Measurements from ENCODE around the gene TSGA10IP. TPM values are rescaled to one million over a fixed set of nuclear protein-coding genes. Genes with fewer than 3 reads are reported as not detected.
A peak's percentile ranks its signal among the peaks of the same experiment; 100 is the strongest.

The TSGA10IP gene
- not detected in 2 replicates for total RNA-seq
- polyA plus RNA-seq (2012) = not detected

DNA sequence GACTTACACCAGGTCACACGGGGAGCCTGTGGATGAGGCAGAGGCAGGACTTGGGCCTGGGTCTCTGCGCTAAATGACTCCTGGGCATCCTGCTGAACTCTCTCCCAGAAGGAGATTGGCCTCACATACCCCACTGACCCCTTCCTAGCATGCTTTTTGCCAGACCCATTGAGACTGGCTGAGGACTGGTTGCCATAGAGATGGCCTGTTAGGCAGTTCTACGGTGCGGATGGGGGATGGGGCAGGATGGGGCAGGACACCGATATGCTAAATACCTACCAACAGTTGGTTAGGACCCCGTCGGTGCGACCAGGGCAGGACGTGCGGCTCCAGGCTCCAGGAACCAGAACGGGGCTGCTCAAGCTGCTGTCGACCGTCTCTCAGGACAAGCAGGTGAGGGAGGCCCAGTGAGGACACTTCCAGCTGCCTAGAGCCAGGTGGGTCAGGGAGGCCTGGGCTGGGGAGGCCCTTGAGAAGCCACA, at the start of gene TSGA10IP:
Gene TSGA10IP, plus strand, starts transcription at position 51 of the 482 bp plus-strand sequence. Its CDS starts 196 bp downstream, at position 247.
- DNase-seq (ENCODE audit: low read depth) = no peak

DNA sequence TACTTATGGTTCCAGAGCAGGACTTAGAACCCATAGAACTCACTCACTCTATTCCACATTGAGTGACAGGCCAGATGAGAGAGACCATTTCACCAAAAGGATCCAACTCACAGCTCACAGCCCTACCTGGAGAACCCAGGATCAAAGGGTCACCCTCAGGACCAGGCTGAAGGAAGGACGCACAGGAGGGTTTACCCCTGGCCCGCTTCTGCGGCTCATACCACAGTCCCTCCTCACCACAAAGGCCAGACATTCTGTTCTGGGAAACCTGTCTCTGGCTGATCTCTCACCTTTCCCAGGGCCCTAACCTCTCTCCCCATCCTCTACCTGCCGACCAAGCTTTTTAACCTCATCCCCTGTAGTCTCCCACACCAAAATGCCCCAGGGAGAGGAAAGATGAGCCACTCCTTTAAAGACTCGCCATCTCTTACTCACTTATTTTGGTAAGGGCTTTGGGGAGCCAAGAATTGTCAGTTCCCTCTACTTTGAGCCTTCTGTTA, 49.7 kb upstream of the TSGA10IP start:
- DNase-seq (ENCODE audit: low read depth) = no peak

DNA sequence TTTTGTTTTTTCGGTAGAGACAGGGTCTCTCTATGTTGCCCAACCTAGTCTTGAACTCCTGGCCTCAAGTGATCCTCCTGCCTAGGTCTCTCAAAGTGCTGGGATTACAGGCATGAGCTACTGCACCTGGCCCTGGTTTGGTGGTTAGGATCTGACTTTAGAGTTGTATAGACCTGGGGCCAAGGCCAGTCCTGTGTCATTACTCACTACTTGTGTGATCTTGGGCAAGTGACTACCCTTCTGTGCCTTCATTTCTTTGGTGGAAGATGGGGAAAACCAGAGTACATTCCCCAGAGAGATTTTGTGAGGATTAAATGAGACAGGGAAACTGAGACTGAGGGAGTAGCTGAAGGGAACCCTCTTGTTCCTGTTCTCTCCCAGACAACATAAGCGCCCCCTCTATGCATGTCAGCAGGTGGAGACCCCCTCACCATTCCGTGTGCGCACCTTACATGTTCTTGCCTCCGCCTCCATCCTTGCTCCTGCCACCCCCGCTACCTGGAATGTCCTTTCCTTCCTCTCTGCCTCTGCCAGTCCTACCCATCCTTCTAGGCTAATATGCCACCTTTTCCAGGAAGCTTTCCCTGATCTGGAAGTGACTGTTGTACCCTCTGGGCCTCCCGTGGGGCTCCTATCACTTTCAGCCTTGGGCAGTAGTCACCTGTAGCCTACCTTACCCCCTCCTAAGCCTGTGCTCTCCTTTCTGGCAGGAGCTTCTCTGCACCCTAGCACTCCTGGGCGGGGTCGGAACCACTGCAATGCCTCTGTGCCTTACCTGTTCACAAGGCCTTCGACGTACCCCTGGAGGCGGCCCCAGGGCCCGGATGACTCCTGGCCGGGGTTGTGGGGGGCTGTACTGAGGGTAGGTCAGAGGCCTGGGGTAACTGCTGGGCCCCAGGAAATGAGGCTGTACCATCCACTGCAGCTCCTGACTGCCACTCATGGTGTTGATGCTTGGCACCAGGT, 49.0 kb upstream of the TSGA10IP start:
- DNase-seq (ENCODE audit: low read depth) = no peak

DNA sequence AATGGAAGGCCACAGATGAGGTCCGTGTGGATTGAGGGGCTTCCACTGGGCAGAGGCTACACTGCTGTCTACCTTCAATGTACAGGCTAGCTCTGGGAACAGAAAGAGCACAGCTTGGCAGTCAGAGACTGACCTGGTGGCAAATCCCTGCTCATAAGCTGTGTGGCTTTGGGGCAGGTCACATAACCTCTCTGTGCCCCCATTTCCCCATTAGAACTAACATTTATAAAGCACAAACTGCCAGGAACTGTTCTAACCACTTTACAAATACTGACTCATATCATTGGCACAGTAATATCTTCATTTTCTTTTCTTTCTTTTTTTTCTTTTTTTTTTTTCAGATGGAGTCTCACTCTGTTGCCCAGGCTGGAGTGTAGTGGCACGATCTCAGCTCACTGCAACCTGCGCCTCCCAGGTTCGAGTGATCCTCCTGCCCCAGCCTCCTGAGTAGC, 48.2 kb upstream of the TSGA10IP start:
- DNase-seq (ENCODE audit: low read depth) = no peak

DNA sequence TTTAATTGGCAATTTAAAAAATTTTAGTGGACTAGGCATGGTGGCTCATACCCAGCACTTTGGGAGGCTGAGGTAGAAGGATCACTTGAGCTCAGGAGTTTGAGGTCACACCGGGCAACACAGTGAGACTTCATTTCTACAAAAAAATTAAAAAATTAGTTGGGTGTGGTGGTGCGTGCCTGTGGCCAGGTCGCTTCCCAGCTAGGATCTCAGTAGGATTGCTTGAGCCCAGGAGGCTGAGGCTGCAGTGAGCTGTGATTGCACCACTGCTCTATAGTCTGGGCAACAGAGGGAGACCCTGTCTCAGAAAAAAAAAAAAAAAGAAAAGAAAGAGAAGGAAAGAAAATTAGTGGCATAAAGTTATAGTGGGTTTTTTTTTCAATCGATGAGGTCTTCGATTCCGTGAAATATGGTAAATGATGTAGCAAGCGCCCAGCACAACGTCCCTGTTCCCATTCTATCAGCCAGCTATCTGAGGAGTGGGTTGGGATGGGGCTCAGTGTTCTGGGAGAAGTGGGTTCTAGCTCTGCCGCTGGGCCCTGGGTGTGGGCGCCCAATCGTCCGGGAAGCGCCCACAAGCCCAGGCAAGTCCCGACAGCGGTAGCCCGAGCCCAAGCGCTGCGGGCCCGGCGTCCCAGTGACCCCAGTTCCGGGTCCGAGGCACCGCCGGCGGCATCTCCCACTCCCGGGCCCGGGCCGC, 46.5 kb upstream of the TSGA10IP start:
- peak; percentile 26 for DNase-seq (ENCODE audit: low read depth)

DNA sequence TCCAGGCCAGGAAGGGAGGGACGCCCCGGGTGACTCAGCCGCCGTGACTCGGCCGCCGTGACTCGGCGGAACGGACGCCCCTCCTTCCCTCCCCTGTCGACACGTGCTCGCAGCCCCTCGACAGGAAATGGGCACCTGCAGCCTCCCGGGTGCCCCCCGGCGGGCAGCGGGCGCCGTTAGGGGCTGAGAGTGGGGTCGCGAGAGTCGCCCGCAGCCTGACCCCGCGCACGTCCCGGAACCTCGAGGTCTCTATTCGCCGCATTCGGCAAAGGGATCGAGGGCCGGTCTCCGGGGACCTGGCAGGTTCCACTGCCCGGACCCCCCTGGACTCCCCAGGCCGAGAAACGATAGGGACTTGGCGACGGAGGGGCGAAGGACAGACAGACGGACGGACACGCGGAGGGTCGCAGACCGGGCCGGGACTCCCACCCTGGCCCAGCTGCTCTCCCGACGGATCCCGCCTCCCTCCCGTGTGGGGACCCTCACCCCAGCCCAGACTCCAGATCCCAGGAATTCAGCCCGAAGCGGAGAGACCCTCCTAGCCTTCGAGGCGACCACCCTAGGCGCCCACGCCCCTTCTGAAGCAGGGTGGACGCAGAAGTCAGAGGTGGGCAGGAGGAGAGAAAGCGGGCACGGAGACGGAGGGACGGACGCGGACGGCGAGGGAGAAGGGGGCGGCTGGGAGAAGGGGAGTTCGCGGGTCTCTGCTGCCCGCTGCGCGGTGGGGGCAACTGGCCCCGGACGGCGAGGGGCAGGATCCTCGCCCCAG, 45.7 kb upstream of the TSGA10IP start:
- DNase-seq (ENCODE audit: low read depth) = peak; percentile 73

DNA sequence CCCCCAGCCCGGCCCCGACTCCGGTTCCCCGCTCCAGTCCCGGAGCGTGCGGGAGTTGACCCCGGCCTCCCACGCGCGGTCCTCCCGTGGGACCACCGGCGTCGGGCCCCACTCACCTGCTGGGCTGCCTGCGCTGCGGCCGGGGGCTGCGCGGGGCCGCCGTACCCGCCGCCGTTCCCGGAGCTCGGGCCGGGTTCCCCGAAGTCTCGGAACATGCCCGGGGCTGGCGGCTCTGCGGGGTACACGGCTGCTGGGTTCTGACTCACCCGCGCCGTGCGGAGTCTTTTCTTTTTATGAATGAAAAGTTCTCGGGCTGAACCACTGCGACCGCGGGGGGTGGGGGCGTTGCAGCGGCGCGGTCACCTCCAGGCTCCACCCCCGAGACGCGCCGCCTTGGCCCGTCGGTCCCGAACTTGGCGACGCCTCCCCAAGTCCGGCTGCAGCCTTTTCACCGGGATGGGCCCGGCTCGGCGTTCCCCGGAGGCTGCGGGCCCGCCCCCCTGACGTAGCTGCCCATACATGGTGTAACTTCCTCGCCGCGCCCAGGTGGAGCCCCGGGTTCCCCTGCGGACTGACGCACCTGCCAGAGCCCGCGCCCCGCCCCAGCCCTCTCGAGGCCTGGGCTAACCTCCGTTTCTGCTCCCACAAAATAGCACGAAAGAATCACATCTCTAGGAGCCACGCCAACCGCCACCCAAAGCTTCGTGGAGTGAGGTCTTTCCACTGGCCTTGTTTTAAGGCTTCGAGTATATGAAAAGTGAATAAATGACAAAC, 45.0 kb upstream of the TSGA10IP start, which contains the start of gene FOSL1:
Gene FOSL1, minus strand, starts transcription at position 264 of the 774 bp plus-strand sequence. Its CDS starts 49 bp downstream, at position 215.
- DNase-seq (ENCODE audit: low read depth) = peak; percentile 92

DNA sequence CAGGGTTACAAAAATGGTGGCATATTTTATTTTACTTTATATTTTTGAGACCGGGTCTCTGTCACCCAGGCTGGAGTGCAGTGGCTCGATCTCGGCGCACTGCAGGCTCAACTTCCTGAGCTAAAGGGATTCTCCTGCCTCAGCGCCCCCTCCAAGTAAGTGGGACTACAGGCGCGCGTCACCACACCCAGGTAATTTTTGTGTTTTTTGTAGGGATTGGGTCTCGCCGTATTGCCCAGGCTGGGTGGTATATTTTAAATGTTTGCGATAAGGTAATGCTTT, 44.4 kb upstream of the TSGA10IP start:
- DNase-seq (ENCODE audit: low read depth) = no peak

DNA sequence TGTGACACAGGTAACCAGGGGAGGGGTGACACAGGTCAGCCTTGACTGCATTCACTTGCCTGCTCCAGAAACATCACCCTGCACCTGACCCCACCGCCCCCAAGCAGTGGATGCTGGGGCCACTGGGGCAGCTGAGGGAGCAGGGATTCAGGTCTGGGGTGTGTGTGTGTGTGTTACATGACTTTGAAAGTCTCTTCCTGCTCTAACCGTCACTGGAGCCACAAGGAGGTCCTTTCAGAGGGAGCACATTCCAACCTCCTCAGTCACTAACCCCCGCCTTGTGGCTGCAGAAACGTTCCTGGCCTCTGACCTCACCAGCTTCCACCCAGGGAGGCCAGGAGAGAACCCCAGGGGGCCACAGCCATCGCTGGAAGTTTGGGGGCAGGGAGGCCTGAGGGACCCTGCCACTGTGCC, 42.2 kb upstream of the TSGA10IP start:
- peak; percentile 91 for DNase-seq (ENCODE audit: low read depth)

DNA sequence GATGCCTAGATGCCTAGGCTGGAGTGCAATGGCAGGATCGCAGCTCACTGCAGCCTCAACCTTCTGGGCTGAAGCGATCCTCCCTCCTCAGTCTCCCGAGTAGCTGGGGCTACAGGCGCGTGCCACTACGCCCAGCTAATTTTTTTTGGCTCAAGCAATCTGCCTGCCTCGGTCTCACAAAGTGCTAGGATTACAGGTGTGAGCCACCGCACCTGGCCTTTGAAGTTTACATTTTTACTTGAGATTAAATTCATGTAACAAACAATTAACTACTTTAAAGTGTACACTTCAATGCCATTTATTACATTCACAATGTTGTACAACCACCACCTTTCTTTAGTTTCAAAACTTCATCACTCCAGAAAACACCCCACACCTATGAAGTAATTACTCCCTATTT, 41.6 kb upstream of the TSGA10IP start:
- DNase-seq (ENCODE audit: low read depth) = no peak

DNA sequence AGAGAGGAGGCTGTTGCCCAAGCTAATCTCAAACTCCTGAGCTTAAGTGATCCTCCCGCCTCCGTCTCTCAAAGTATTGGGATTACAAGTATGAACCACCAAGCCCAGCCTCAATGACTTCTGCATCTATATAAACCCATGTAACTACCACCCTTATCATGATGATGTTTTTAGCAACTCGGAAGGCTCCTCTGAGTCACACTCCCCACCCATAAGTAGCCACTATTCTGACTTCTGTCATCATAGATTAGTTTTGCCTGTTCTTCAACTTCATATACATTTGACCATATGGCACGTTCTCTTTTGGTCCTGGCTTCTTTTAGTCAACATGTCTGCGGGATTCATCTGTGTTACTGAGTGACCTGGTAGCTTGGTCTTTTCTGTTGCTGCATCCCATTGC, 38.7 kb upstream of the TSGA10IP start:
- DNase-seq (ENCODE audit: low read depth) = no peak

DNA sequence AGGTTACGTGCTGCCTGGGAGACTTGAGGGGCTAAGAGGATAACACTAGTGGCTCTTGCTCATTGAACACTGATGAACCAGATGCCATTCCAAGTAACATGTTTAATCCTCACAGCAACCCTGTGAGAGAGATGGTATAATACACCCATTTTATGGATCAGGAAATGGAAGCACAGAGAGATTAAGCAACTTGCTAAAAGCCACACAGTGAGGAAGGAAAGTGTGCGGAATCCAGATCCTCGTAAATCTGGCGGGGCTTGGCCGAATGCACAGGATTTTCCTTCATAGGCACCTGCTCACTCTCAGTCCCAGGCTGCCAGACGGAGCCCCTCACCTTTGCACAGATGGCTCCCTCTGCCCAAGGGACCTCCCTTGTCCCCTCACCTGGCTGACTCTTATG, 37.4 kb upstream of the TSGA10IP start:
- DNase-seq (ENCODE audit: low read depth) = no peak

DNA sequence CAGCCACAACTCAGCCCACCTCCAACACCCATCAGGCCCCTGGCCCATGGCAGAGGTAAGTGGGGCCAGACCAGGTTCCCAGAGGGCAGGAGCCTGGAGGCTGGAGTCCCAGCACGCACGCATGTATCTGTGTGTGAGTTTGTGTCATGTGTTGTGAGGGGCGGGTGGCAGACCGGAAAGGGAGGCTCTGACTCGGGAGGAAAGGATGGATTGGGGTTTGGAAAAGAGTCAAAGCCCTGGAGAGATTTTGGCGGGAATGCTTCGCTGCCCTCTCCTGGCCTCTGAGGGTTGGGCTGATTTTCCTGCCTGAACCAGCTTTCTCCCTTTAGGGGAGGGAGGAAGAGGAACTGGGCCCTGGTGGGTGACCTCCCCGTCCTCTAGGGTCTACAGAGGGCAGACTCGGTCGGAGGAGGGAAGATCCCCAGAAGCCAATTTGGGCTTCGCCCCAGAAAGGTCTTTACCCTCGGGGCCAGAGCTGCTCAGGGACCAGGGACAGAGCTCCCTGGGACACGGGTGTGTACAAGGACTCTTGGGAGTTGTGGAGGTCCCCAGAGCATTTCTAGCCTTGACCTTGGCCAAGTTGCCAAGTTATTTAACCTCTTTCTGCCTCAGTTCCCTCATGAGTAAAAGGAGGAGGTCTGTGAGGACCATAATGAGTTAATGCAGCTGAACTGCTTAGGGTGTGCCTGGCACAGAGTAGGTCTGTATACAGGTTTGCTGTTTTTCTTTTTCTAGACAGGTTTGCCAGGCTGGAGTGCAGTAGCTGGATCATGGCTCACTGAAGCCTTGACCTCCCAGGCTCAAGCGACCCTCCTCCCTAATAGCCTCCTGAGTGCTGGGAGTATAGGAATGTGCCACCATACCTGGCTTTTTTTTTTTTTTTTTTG, 33.4 kb upstream of the TSGA10IP start:
- peak; percentile 76 for DNase-seq (ENCODE audit: low read depth)

DNA sequence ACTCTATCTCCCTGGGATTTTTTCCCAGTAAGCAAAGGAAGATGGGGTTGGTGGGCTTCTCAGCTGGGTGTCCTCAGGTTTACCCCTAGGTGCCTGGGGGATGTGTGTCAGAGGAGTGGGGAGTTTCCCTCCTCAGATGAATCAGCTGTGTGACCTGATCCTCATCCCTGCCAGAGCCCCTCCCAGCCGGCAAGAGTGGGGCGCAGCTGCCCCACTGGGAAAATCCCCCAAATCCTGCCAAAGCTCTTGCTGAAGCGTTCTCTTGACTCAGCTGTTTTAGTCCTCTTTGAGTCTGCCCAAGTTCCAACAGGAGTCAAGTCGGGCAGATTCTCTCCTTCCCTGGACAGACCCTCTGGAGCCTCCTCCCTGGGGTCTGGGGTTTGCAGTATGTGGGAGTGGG, 32.4 kb upstream of the TSGA10IP start:
- peak; percentile 69 for DNase-seq (ENCODE audit: low read depth)

DNA sequence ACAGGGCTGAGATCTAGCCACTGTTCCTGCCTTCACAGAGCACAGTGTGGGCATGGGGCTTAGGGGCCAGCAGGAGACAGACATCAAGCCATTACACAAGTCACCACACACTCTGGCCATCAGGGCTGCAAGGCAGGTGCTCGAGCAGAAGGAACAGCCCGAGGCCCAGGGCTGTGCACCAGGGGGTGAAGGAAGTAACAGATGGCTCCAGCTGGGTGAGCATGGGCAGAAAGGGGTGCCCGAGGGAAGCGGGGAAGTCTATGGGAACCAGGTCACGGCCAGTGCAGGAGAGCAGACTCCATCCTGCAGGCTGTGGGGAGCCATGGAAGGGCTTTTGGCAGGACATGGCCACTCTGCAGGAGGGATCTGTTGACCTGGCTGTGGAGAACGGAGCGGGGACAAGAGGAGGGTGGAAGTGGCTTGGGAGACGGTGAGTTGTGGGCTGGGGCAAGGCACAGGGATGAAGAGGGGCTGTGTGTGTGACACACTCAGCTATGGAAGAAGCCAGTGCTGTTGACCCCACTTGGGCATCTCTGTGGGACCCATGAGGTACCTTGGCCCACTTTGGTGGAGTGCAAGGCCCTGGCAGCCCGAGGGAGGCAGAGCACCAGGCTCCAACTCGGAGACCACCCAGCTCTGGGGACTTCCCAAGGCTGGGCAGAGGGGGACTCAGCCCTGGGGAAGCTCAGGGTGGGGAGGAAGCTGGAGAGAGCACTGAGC, 30.0 kb upstream of the TSGA10IP start:
- DNase-seq (ENCODE audit: low read depth) = peak; percentile 66

DNA sequence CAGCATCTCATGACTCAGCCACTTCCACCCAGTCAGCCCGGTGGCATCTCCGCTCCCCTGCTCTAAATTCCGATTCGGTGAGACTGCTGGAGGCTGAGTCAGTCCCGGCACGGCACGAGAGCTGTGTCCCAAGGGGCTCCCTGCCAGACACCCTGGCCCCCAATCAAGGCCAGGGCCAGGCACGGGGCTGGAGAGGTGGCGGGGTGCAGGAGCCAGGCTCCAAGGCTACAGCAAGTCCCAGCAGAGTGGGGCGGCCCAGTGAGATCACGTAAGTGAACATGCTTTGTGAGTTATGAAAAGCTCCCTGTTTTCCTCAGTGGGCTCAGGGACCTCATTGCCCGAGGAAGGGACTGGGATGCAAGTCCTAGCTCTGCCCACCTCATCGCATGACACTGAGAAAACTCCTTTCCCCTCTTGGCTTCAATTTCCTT, 29.4 kb upstream of the TSGA10IP start:
- DNase-seq (ENCODE audit: low read depth) = peak; percentile 96

DNA sequence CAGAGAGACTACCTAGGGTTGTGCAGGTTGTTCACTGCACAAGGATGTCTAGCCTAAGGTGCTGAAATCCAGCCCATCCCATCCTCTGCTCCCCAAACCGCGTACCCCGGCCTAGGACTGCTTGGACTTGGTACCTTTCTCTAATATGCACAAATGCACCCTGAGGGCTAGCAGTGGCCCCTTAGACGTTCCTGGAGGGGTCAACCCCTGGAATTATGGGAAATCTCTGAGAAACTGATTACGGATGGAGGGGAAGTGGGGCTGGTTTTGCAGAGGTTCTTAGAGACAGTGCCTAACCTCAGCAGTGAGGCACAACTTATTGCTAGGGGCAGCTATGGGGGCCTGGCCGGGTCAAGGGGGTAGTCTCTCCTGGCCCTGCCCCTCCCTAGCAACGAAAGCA, 28.9 kb upstream of the TSGA10IP start:
- no peak for DNase-seq (ENCODE audit: low read depth)

DNA sequence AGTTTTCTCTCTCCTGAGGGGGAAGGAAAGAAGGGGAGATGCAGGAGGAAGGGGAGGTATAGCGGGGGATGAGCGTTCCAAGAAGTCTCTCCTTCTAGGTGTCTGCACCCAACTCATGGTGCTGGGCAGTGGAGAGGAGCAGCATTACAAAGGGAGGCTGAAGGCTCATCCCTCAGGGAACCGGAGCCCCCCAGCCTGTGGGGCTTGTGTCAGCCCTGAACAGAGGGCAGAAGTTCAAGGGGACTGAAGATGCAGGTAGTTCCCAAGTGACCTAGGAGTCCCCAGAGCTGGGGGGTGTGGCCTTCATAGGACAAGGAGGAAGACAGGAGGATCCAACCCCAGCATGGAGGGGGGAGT, 28.2 kb upstream of the TSGA10IP start:
- DNase-seq (ENCODE audit: low read depth) = no peak
